HL-60 (cell line): Measurements from ENCODE around the gene TRPV3.

ENCODE experiments used
- GABPA ChIP-seq: IDR thresholded peaks from 2 replicates; pipeline ENCODE4 v1.6.1; 2012; ENCODE audit warnings: low read depth
- POLR2AphosphoS5 ChIP-seq: IDR thresholded peaks from 2 replicates; pipeline ENCODE4 v1.6.1; 2012; ENCODE audit warnings: low read depth
- SPI1 ChIP-seq: IDR thresholded peaks from 2 replicates; pipeline ENCODE4 v1.6.1; 2012; ENCODE audit warnings: low read depth, mild to moderate bottlenecking, borderline replicate concordance
- TF ChIP-seq, protein P1 (sequence below): IDR thresholded peaks from 2 replicates; pipeline ENCODE4 v1.6.1; 2012; ENCODE audit warnings: low read depth; ENCODE audit not compliant: insufficient replicate concordance
- TF ChIP-seq, protein P2 (sequence below): IDR thresholded peaks from one replicate; pipeline ENCODE4 v1.5.1; 2011; ENCODE audit warnings: low read length, control low read depth, inconsistent platforms; ENCODE audit not compliant: insufficient read depth

DNA sequence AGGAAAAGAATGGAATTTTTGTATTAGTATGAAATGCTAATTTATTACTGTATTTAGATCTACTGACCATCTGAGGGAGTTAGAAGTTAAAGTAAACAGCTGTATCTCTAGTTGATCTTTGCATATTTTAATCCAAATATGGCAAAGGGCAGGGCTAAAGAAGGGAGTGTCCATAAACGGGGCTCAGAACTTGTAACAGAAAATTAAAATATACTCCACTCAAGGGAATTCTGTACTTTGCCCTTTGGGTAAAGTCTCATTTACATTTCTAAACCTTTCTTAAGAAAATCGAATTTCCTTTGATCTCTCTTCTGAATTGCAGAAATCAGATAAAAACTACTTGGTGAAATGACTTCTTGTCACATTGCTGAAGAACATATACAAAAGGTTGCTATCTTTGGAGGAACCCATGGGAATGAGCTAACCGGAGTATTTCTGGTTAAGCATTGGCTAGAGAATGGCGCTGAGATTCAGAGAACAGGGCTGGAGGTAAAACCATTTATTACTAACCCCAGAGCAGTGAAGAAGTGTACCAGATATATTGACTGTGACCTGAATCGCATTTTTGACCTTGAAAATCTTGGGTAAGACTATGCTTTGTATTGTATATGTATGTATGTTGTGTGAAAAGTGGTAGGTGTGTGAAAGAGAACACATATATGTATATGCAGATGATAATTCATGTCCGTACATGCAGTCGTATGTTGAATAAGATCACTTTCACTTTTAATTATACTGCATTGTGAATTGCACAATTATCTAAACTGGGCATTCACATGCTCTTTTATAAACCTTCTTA, 81.6 kb downstream of the TRPV3 start, which contains the start of gene ASPA:
- TF ChIP-seq, protein P1, sequence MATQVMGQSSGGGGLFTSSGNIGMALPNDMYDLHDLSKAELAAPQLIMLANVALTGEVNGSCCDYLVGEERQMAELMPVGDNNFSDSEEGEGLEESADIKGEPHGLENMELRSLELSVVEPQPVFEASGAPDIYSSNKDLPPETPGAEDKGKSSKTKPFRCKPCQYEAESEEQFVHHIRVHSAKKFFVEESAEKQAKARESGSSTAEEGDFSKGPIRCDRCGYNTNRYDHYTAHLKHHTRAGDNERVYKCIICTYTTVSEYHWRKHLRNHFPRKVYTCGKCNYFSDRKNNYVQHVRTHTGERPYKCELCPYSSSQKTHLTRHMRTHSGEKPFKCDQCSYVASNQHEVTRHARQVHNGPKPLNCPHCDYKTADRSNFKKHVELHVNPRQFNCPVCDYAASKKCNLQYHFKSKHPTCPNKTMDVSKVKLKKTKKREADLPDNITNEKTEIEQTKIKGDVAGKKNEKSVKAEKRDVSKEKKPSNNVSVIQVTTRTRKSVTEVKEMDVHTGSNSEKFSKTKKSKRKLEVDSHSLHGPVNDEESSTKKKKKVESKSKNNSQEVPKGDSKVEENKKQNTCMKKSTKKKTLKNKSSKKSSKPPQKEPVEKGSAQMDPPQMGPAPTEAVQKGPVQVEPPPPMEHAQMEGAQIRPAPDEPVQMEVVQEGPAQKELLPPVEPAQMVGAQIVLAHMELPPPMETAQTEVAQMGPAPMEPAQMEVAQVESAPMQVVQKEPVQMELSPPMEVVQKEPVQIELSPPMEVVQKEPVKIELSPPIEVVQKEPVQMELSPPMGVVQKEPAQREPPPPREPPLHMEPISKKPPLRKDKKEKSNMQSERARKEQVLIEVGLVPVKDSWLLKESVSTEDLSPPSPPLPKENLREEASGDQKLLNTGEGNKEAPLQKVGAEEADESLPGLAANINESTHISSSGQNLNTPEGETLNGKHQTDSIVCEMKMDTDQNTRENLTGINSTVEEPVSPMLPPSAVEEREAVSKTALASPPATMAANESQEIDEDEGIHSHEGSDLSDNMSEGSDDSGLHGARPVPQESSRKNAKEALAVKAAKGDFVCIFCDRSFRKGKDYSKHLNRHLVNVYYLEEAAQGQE, result no peak
- TF ChIP-seq, protein P2, sequence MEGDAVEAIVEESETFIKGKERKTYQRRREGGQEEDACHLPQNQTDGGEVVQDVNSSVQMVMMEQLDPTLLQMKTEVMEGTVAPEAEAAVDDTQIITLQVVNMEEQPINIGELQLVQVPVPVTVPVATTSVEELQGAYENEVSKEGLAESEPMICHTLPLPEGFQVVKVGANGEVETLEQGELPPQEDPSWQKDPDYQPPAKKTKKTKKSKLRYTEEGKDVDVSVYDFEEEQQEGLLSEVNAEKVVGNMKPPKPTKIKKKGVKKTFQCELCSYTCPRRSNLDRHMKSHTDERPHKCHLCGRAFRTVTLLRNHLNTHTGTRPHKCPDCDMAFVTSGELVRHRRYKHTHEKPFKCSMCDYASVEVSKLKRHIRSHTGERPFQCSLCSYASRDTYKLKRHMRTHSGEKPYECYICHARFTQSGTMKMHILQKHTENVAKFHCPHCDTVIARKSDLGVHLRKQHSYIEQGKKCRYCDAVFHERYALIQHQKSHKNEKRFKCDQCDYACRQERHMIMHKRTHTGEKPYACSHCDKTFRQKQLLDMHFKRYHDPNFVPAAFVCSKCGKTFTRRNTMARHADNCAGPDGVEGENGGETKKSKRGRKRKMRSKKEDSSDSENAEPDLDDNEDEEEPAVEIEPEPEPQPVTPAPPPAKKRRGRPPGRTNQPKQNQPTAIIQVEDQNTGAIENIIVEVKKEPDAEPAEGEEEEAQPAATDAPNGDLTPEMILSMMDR, result no peak
- TF ChIP-seq GABPA (no peak), POLR2AphosphoS5 (no peak), SPI1 (no peak)
